Adrenal gland (tissue), 5 donors: ENCODE measurements around the gene VPS9D1.
"Not testable (repeated sequence)": the region's sequence is repeated elsewhere in the genome, so short reads cannot be mapped to it uniquely, and the experiment has no call there.

Experiments
- CTCF ChIP-seq, 6 experiments: fragments of 450-650 bp in 4 of 6; fragments of 200-600 bp in 2 of 6; sonication (generic) in 1 of 6; IDR thresholded peaks; 1 replicate in 5 of 6; 2 replicates in 1 of 6; pipeline versions ENCODE4 v1.5.1 to v1.8.0; 2016 to 2021; ENCODE audit warnings: antibody characterized with exemption in 6 of 6, mild to moderate bottlenecking in 2 of 6, moderate library complexity in 1 of 6
- POLR2A ChIP-seq, 2 donors: fragments of 450-650 bp; IDR thresholded peaks; one replicate each; pipeline ENCODE4 v1.6.1; 2017; ENCODE audit warnings: antibody characterized with exemption in 2 of 2, mild to moderate bottlenecking in 2 of 2, moderate library complexity in 1 of 2
- donor health status: DM: no; HTN: no; CAD: no.

- TF ChIP-seq POLR2A, CTCF (IDR thresholded peaks at IDR 0.05): not testable (repeated sequence)
Measured at GRCh38 chr16:89698717-89699116, 22.0 kb downstream of the VPS9D1 start.
